Stimulated activated CD8-positive, alpha-beta memory T cell treated with anti-CD3 and anti-CD28 coated beads, Interleukin-2, amount 100 ng/mL, for 48 hours (primary cell): ENCODE results near the gene ABCD1.
"Not testable (repeated sequence)": the region's sequence is repeated elsewhere in the genome, so short reads cannot be mapped to it uniquely, and the experiment has no call there.

Experiments
- DNase-seq, 2 donors: peaks; one replicate each; pipeline ENCODE4 v3.0.0-alpha.2; 2020; ENCODE audit warnings: low read depth in 2 of 2

ABCD1 gene

DNA sequence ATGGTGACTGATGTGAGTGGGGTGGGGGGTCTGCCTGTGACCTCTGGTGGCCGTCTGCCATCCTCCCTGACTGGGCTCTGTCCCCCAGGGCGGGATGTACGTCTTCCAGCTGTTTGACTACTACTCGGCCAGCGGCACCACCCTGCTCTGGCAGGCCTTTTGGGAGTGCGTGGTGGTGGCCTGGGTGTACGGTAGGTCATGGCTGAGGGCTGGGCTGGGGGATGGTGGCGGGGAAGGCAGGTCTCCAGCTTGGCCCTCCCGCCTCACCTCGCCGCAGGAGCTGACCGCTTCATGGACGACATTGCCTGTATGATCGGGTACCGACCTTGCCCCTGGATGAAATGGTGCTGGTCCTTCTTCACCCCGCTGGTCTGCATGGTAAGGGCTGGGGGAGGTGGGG lies 30.4 kb upstream of the ABCD1 start:
- DNase-seq: not testable (repeated sequence)

DNA sequence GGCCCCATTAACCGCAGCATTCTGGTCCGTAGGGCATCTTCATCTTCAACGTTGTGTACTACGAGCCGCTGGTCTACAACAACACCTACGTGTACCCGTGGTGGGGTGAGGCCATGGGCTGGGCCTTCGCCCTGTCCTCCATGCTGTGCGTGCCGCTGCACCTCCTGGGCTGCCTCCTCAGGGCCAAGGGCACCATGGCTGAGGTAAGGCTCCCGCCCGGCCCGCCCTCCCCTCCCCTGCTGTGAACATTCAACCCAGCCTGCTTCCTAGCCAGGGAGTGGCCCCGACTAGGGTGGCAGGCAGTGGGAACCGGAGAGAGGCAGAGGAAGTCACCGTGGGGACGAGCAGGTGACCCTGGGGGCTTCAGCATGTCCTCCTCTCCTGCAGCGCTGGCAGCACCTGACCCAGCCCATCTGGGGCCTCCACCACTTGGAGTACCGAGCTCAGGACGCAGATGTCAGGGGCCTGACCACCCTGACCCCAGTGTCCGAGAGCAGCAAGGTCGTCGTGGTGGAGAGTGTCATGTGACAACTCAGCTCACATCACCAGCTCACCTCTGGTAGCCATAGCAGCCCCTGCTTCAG lies 29.9 kb upstream of the ABCD1 start:
- DNase-seq: no peak

DNA sequence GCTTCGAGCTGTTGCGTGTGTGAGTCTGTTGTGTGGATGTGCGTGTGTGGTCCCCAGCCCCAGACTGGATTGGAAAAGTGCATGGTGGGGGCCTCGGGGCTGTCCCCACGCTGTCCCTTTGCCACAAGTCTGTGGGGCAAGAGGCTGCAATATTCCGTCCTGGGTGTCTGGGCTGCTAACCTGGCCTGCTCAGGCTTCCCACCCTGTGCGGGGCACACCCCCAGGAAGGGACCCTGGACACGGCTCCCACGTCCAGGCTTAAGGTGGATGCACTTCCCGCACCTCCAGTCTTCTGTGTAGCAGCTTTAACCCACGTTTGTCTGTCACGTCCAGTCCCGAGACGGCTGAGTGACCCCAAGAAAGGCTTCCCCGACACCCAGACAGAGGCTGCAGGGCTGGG lies 28.6 kb upstream of the ABCD1 start:
- DNase-seq: no peak

DNA sequence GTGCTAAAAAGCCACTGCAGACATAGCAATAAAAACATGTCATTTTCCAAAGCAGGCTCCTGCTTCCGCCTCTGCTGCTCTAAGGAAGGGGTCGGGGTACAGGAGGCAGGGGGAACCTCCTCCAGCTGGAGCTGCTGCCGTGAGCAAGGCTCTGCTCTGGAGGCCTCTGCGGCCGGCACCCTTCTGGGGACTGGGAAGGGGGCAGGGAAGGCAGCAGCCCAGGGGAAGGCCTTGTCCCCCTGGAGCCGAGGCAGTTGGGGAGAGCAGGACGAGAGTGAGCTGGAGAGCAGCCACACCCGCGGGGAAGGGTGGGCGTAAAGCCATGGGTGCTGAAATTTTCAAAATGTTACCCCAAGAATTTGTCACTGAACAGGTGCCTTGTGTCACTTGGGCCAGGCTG lies 28.1 kb upstream of the ABCD1 start:
- not testable (repeated sequence) for DNase-seq

DNA sequence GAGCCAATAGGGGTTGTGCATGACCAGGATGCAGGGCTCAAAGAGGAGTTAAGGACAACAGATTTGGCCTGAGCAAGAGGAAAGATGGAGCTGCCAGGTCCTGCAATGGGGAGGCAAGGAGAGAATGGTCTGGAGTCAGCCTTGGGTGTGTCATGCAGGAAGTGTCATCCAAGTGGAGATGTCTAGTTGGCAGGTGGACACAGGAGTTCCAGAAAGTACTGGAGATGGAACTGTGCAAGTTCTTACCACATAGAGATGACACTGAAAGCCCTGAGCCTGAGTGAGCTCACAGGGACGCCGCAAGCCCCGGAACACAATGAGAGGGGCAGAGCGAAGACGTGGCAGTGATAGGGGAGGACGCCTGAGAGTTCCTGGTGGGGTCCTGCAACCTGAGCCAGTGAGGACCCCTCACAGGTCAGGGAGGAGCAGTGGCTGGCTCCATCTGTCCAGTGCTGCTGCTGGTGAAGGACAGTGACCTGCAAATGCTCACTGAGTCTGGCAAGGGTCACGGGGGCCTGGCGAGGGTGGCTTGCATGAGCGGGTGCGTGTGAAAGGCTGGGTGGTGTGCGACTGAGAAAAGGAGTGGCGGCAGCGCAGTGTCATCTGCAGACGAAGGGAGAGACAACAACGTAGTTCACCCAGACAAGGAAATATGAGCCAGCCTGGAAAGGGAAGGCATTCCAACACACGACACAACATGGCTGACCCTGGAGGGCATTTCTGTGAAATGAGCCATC lies 27.5 kb upstream of the ABCD1 start:
- DNase-seq: not testable (repeated sequence)

DNA sequence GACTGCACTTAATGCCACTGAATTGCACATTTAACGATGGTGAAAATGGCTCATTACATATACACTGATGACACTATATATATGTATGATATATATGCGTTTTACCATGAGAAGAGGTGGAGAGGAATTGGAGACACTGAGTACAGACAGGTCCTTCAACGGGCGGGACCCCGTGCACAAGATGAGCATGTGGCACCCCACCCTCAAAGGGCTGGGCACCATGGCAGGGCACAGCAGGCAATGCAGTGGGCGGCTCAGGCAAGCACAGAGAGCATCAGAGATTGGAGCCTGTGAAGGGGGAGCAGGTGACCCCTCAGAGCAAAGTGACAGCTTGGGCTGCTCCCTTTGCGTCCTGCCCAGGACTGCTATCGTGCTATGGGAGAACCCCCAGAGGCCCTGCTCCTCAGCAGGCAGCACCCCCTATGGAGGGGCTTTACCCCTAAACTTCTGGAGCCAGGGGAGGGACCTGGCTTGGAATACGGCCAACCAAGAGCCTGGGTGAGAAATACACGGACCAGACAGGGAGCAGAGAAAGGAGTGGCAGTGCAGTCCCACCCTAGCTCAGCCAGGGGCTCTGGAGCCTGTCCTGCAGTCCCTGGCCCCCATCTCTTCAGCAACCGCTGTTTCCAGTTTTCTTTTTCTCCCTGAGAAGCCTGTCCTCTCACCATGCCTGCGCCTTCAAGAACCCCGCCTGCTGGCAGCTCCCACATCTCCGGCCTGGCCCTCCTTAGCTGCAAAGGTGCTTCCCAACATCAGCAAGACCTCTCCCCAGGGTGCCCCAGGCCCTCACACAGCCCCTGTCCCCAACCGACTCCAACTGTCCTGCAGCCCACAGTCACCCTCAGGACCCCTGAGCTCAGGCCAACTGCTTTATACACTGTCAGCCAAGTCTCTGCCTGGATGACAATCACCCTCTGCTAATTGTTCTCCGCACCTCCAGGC lies 26.5 kb upstream of the ABCD1 start:
- DNase-seq: no peak

DNA sequence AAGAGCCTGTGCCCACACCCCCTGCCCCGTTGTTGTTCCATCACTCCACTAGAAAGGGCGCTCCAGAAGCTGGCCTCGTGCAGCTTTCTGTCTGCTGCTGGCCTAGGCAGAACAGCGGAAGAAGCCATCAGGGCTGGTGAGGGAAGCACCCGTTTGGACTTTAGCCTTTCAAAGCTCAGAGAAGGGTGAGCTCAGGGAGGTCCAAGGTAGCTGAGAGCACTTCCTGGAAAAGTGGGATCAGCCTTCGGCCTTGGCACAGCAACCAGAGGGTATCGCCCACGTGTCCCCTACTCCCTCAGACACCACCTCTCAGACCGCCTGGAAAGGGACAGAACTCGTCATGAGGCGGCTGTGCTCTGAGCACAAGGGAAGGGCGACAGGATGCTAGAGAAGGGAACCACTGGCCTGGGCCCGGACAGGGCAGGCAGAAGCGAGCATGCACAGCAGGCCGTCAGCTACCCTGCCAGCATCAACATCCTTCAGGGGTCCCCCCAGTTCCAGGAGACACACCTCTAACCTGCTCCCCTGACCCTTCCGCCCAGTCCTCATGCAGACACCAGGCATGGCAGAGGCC lies 25.4 kb upstream of the ABCD1 start:
- not testable (repeated sequence) for DNase-seq

DNA sequence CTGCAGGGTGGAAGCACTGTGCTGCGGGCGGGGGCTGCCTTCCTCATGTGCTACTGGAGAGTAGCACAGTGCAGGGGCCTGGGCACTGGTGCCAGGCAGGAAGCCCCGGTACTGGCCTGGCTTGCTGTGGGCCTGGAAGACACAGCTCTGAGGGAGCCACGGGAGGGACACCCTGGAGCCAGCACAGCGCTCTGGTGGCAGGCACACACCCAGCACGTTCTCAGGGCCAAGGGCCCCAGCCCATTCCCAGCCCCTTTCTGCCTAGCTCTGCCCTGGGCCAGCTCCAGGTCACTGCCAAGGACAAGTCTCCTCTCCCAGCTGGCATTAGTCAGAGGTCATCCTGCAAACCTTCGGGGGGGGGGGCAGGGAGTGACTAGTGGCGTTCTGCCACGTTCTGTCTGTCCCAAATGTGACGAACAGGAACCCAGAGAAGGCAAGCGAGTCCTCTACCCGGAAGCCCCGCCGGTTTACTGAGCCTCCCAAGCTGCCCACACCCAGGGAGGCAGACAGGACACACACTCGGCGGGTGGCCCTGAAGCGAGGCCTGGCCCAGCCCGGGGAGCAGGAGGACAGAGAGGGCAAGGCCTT lies 24.8 kb upstream of the ABCD1 start:
- not testable (repeated sequence) for DNase-seq

DNA sequence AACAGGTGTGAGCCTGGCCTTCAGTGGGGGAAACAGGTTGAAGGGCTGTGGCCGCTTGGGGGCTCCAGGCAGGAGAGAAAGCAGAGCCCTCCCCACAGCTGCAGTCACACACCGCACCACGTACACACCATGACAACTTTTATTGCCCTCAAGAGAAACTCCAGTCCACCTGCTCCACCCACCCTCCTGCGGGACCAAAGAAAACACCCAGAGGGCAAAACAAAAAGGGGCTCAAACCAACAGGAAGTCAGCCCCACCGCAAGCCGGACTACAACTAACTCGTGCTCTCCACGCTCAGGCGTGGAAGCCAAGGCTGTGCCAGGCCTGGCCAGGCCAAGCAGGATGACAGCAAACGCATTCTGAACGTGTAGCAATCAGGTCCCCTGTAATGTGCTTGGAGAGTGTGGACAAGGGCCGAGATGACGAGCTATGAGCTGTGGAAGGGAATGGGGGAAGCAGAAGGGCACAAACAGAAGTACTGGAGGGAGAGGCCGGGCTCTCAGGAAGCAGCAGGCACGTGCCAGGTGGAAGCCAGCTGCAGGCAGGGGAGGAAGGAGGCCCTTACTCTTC lies 24.2 kb upstream of the ABCD1 start:
- no peak for DNase-seq

DNA sequence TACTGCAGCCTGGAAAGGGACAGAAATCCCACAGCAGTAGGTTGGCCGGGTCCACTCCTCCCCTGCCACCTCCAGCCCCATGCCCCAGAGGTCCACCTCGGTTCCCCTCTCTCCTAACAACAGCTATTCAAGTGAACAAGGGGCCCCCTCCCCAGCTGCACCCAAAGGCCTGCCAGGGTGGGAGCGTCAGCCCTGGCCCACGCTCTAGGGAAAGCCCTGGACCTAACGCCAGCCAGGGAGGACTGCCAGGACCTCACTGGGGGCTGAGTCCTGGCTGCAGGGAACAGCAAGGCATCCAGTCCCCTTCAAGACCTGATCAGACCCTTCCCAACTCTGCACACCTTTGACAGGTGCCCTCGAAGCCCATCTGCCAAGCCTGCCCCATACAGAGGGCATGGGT lies 23.7 kb upstream of the ABCD1 start:
- no peak for DNase-seq

DNA sequence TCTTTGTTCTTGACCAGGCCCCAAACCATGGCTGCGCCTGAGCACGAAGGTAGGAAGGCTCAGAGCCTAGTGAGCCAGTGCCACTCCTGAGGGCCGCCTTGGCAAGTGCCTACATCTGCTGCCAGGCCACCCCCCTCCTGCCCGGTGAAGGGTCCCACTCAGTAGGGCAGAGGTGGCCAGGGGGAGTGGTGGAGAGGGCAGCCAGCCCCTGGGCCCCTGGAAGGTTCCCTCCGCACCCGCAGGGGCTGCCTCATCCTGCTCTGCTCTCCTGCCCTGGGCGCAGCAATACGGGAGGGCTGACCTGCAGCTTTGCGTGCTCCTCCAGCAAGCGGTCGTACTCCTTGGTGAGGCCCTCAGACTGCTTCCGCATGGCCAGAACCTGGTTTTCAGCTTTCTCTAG lies 22.9 kb upstream of the ABCD1 start:
- no peak for DNase-seq

DNA sequence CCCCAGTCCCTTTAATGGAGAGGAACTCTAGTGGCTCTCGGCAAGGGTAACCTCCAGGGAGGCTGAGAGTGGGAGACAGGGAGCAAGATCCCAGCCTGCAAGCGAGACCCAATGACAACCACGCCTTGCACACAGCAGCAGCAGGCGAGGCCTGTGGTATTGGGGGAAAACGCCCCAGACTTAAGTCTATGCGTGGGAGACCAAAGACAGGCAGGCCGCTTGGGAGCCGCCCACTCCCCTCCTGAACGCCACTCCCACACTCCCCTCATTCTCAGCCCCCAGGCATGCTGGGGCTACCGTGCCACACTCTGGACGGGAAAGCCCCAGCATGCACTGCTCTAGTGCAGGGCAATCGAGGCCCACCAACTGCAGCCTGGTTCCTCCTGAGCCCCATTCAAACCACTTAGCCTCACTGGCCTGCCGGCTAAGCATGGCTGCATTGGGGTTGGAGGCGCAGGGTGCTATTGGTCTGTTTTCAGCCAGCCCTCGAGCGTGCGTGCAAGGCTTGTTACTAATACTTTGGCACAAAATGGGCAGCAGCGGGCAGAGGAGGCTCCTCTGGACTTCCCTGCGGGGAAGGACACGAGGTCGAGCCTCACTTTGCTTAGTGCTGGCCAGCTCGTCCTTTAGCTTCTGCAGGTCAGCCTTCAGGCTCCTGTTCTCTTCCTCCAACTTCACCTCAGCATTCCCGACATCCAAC lies 22.2 kb upstream of the ABCD1 start:
- no peak for DNase-seq

DNA sequence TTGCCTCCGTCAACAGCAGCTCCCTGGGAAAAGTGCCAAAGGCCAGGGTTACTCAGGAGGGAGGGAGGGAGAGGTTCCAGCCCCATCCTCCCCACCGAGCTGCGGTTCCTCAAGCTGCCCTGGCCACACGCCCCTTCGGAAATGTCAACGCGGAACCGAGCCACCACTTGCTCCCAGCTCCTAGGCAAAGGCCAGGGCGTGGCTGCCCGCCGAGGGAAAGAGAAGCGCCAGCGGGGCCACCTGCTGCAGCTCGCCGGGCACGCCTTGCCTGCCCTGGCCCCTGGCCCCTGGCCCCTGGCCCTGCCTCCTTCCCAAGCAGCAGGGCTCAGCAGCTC lies 21.7 kb upstream of the ABCD1 start:
- no peak for DNase-seq

DNA sequence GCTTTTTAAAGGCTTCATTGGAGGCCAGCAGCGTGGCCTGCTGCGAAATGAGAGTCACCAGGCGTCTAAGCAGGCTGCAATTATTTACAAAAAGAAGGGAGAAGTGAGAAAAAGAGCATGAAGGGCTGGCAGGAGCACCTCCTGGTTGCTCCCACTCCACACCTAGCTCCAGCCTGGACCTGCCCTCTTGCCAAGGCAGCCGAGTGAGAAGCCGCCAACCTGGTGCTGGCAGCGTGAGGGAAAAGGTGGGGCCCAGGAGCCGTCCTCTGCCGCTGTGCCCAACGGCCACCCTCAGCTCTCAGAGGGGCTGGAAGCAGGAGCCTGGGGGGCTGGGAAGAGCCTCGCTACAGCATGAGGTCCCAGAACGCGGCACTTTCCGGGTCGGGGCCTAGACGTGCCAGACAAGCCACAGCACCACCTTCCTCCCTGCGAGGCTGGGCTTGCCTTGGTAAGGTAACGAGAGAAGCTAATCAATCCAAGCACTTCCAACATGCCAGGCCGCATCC lies 20.6 kb upstream of the ABCD1 start:
- DNase-seq: no peak

DNA sequence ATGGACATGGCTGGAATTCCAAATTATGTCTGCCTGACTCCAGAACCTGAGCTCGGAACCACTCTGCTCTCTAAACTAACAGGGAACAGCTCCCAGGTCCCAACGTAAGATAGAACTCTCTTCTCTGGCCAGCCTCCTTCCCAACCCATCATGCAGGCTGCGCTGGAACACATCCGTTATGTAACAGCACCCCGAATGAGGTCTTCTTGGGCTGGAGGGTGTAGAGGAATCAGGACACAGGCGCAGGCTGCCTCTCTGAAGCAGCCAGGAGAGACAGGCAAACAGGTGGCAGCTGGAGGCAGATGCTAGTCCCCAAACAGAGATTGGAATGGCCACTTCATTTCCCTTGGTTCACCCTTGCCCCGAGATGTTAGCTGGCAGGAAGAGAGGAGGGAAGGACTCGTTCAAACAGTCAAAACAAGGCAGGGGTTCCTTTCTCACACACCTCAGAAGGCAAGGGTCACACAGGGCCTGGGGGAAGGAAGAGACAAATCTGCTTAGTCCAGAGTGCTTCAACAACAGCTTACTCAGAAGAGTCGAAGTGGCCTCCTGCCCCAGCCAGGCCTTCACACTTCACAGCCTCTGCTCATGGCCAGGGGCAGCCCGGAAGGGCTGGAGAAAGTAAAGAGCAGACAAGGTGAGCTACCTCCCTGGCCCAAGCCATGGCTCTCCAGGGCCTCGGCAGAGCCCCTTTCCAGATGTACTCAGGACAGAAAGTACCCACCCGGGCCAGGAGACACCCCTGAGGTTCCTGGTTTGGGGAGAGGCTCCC lies 19.8 kb upstream of the ABCD1 start:
- DNase-seq: not testable (repeated sequence)

DNA sequence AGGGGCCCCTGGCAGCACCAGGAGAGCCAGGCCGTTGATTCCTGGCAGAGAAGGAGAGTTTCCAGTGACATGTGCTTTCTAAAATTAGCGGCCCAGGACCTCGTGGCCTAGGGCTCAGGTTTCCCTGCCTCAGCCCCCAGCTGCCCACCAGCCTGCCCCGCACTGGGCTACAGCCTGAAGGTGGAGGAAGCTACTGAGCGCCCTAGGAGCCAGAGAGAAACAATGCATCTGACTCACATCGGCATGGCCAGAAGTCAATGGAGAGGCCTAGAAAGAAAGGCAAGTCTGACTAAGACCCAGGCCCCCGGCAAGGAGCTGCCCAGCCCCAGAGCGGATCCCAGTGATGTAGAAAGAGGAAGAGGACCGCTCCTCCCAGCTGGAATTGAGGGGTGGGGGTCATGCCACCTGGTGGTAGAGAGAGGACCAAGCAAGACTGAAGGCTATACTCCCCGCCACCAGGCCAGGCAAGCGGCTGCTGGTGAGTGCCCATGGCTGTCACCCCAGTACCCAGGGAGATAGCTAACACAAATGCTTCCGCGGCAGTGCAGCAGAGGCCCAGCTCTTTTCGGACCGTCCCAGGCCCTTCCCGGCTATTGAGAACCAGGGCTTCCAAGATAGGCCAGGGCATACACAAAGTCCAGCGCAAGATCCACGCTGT lies 19.1 kb upstream of the ABCD1 start:
- not testable (repeated sequence) for DNase-seq

DNA sequence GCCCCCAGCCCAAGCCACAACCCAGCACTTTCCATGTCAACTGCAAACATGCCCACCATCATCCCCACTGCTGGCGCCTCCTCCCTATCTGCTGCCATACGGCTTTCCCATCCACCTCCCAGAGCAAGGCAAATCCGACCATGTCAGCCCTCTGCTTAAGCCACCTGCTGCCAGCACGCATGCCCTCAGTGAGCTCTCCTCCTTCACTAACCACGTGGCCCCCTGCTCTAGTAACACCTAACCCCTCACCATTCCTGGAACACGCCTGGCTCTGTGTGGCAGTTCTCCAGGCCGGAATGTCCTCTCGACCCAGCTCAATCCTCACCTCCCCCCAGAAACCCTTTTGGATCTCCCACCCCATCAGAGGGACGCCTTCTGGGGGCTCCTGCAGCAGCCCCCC lies 17.9 kb upstream of the ABCD1 start:
- no peak for DNase-seq

DNA sequence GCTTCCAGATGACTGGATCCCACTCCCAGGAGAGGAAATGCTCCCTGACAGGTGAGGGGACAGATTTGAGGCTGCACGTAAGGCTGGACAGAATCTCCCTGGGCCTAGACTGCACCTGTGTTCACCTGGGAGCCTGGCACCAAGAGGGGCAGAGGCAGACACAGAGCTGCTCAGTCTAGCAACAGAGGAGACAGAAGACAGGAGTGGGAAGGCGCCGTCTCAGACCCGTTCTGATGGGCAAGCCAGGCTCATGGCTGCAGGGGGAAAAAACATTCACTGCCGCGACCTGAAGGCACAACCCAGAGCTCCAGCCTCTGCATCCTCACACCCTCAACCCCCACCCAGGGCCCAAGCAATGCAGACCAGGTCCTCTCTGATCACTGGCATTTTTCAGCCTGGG lies 17.2 kb upstream of the ABCD1 start:
- no peak for DNase-seq

DNA sequence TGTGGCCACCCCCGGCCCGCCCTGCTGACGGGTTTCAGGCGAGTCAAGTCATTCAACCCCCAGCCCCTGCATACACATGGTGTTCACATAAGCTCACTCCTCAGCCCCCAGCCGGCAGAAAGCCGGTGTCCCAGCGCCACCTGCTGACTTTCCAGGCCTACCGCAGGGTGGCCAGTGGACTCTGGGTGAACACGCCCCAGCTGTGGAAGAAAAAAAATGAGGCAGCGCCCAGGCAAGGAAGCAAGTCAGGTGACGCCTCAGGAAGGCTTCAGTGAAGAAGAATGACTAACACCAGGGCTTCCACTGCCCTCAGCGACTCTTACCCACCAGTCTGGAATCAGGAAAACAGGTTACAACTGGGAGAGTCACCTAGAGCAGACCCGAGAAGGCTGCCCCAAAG lies 16.2 kb upstream of the ABCD1 start:
- no peak for DNase-seq
